Stimulated activated CD8-positive, alpha-beta memory T cell treated with anti-CD3 and anti-CD28 coated beads, Interleukin-7, amount 100 ng/mL, for 24 hours (primary cell): ENCODE measurements around the gene PRDM11.
"Not testable (repeated sequence)": the region's sequence is repeated elsewhere in the genome, so short reads cannot be mapped to it uniquely, and the experiment has no call there.

Experiments used
- DNase-seq: peaks from one replicate; pipeline ENCODE4 v3.0.0-alpha.2; 2020; ENCODE audit warnings: low read depth

PRDM11 gene

DNA sequence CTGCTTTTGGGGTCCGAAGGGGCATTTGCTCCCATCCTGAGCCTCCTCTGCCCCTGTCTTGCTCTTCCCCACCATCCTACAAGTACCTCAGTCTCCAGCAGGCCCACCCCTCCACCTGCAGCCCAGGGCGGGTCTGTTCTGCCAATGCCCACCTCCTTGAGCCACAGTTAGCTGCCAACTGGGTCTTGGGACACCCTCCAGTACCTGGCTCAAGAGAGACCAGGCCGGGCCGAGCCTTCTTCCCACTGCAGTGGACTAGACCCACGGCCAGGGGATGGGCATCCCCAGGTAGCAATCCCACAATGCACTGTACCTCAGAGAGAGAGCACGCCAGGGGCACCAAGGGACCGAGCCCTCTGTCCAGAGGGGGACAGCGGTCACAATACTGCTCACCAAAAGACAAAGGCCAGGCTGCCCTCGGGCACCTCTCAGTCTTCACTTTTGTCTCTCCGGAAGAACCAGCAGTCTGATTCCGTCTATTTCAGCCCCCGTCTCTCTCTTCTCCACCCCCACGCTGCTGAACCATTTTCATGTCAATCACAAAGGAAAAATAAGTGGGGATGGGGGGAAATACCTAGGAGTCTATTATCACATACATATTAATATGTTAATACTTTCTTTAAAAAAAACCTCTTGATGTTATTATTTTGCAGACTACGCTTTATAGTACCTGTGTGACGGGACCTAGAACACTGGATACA is 88.0 kb downstream of the PRDM11 start:
- DNase-seq: no peak

DNA sequence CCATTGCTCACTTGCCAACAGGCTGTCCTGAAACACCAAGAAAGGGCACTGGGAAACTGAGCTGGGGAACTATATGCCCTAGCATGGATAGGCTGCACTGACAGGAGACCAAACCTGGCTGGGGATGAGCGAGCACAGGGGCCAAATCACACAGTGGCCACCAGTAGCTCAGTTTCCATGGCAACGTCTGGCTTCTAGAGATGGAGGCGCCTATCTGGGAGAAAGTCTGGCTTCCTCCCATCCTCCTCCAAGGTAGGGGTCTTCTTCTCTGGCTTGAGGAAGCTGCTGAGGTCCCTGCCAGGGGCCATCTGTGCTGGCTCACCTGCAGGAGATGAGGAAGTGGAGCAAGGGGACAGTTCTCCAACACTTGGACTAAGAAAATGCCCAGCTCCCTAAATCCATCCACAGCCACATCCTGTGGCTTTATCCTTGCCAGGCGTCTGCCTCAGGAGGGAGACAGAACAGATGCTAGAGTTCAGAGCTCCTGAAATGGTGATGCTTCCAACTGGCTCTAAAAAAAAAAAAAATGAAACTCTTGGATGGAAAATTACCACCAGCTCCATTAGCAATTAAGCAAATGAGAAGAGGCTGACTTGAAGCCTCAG is 91.4 kb downstream of the PRDM11 start:
- no peak for DNase-seq

DNA sequence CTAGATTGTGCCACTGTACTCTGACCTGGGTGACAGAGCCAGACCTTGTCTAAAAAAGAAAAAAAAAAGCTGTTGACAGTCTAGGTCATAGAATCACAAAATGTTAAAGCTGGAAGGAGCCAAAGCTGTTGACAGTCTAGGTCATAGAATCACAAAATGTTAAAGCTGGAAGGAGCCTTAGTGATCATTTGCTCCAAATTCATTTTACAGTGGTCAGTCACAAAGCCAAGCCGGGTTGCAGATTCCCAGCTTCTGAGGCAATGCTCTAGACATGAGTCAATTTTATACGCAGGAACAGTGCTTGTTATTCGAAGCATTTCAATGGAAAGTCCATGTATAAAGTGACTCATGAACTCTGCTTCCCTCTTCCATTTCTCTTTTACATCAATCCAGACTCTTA is 92.3 kb downstream of the PRDM11 start:
- DNase-seq: no peak

DNA sequence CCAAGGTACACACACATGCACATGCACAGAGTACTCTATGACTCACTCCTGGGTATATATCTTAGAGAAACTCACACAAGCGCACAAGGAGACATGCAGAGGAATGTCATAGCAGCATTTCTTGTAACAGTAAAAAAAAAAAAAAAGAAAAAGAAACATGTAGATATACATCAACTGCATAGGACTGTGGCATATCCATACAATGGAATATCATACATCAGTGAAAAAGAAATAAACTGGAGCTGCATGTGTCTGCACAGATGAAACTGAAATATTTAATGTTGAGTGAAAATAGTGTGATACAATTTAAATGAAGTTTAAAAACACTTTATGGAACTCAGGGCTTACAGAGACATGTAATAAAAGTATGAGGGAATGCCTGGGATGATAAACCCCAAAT is 93.3 kb downstream of the PRDM11 start:
- no peak for DNase-seq

DNA sequence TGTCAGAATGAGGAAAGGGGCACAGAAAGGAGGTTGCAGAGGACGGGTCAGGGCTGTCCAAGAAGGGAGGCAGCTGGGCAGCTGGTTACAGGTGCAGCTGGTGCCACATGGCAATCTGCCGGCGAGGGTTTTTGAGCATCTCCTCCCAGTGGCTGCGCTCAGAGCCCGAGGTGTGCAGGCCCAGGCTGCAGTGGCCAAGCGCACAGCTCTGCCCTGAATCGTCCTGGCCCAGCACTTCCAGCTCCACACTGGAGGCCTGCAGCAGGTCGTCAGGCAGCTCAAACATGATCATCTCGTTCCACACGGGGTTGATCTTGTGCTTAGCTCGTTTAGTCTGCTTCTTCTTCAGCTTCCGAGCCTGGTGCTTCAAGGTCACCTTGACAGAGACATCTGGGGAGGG is 97.5 kb downstream of the PRDM11 start:
- DNase-seq: no peak

DNA sequence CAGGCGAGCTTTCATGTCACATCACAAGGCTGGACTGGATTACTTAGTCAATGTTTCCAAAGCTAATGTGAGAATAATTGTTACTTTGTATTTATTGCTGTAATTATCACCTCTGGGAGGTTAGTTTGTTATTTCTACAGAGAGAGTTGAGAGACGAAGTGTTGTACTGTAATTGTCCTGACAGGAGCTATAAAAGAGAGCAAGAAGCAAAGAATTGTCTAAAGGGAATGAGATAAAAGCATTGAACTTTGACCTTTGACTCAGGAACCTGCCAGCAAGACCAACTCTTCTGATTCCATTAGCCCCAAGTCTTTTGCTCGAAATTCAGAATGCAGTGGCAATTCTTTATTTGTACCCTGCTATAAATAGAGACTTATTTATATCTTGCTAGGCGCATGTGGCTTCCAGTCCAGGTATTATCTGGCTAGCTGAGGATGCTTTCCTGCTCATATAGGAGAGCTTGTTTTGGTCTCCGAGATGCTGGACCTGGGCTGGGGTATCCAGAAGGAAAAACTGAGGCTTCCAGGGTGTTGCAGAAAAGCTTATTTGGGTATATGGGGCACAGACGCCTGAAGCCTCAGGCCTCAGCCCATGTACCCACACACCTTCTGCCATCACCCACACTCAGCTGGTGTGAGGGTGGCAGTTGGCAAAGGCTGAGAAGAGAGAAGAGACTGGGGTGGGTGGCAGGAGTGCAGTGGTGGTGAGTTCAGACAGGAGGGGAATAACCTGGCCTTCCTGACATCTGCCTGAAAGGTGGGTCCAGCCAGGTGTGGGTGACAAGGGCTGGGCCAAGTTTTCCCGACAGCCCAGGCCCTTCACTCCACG is 99.0 kb downstream of the PRDM11 start:
- no peak for DNase-seq

DNA sequence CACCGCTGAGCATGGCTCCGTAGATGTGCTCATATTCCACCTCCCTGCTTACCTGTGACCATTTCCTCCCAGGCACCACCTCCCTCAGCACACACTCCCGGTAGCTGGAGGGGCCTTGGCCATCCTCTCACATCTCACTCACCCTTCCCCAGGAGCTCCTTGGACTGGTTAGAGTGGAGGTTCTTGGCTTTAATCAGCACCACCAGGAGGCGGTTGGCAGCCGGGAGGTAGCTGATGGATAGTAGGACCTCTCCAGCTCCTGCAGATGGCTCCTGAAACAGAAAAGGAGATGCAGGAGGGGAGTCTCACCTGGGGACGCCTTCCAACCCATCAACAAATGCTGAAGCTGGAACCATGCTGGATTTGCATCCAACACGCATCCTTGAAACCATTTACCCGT is 99.8 kb downstream of the PRDM11 start:
- DNase-seq: no peak

DNA sequence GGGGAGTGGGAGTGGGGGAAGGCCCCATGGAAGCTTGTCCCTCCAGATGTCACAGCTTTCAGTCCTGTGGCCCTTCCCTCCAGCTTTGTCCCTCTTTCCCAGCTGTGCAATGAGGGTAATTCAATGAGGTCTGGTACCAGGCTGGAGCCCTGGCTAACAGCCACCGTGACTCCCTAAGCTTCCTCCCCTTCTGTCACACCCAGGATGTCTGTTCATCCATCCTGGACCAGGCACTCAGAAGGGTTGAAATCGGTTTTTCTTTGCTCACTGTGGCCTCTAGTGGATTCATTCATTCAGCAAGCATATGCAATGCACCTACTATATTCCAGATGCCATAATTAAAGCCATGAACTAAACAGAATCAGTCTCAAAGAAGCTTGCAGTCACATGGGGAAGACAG is 101.0 kb downstream of the PRDM11 start:
- no peak for DNase-seq

DNA sequence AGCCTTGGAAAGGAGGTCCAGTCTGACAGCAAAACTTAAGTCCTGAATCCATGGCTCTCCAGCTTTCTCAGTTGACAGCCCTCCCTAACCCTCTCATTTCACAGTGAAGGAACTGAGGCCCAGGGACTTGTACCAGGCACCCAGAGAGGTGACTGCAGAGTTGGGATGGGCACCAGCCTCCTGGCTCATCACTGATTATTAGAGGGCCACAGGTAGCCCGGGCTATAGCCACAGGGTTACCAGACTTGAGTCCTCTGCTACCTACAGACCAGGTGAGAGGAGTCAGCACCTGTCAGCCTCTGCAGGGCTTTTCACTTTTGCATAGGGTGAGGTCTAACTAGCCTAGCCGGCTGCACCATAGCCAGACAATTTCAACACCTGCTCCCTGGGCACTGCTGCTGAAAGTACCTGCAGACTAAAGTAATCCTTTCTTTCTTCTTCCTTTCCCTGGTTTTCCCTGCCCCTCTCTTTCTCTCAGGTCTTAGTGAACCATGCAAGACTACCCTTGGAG is 102.1 kb downstream of the PRDM11 start:
- DNase-seq: no peak

DNA sequence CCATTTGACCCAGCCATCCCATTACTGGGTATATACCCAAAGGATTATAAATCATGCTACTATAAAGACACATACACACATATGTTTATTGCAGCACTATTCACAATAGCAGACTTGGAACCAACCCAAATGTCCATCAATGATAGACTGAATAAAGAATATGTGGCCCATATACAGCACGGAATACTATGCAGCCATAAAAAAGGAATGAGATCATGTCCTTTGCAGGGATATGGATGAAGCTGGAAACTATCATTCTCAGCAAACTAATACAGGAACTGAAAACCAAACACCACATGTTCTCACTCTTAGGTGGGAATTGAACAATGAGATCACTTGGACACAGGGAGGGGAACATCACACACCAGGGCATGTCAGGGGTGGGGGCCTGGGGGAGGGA is 102.9 kb downstream of the PRDM11 start:
- not testable (repeated sequence) for DNase-seq

DNA sequence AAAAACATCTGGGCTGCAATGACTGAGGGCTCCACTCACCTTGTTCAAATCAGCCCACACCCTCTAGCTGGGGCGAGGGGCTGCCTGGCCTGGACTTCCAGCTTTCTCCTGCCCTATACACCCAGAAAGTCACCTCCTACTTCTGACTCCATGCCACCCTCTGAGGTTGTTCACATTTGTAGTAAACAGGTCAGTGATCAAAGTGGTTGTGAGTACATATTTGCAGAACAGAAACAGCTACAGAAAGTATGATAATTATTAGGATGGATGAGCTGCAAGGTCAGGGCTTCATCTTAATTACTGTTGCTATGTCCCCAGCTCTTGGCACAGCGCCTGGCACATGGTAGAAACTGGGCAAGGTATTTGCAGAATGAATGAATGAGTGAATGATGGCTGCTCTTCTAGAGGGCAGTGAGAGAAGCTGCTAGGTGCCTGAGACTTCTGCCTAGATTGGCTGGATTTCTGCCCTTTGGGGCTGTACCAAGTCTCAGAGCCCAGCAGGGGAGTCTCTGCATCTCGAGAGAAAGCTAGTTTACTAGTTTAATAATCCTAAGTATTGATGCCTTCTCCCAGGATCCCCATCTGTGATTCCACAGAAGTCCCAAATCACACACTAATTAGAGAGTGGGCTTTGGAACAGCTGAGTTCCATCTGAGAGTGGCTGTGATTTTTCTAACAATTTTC is 103.7 kb downstream of the PRDM11 start:
- DNase-seq: no peak

DNA sequence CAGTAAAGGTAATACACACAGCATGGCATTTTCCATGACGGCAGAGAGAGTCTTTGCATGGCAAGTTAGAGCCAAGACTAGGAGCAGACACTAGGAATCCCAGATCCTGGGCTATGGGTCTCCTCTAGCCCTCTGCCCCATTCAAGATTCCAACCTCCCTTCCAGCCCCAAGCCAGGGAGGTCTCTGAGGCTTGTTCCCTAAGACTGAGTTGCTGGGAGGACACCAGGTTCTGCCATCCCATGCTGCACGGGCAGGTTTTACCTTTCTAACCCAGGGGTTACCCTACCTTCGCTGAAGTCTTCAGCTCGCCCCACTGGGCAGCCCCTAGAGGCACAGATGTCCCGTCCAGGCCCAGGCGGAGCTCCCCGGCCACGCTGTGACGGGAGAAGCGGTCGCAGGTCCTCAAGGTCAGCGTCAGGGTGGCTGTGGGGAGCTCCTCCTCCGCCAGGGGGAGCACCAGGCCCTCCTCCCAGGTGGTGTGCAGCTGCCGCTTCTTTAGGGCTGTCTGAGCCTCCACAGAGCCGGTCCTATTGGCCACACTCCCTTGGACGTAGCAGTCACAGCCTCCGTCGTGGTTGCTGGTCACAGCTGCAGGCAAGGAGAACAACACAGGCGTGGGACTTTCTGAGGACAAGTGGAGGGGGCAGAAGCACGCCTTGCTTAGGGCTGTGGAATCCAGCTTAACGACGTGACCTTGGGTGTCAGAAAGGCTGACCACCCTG is 105.9 kb downstream of the PRDM11 start:
- DNase-seq: no peak

DNA sequence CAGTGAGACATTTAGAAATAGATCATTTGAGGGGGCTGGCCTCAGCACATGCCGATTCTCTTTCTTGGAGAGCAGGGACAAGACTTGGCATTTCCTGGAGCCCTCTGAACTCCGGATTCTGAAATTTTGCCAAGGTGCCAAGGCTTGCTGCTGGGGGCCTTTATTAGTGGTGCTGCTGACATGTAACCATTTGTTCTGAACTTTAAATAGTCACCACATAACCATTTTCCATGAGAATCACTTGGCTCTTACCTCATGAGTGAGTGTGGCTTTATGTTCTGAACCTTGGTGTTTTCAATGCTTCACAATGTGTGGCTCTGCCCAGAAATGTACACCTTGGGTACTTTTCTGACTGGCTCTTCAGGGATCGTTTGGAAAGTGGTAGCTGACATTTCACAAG is 106.4 kb downstream of the PRDM11 start:
- no peak for DNase-seq

DNA sequence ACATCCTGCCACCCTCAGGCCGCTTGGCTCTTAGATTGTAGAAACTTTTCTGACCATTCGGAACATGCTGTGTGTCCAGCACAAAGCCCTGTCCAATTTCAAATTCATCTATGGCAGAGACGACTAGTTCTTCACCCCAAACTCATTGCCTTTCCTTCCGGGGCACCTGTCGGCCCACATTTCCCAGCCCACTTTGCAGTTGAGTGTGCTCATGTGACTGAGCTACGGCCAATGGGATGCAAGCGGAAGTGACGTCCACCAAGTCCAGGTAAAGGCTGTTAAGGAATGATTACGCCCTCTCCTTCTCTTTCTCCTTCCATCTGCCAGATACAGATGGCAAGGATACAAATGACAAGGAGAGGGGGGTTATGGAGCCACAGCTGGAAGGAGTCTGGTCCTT is 107.2 kb downstream of the PRDM11 start:
- DNase-seq: no peak

DNA sequence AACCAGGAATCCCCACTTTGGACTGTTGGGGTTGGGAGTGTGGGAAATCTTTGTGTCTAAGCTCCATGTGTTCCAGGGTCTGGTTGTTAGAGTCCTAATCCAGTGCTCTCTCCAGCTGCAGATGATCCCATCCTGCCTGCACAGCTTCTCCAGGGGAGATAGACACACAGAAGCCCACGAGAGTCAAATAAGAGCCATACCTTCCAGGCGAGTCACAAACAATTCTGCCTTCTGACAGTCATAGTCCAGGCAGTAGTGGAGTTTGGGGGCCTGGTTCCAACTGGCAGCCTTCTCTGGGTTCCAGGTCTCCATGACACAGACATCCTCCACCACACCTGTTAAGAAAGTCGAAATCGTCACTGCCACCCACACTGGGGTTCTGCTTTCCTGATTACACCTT is 107.6 kb downstream of the PRDM11 start:
- DNase-seq: no peak

DNA sequence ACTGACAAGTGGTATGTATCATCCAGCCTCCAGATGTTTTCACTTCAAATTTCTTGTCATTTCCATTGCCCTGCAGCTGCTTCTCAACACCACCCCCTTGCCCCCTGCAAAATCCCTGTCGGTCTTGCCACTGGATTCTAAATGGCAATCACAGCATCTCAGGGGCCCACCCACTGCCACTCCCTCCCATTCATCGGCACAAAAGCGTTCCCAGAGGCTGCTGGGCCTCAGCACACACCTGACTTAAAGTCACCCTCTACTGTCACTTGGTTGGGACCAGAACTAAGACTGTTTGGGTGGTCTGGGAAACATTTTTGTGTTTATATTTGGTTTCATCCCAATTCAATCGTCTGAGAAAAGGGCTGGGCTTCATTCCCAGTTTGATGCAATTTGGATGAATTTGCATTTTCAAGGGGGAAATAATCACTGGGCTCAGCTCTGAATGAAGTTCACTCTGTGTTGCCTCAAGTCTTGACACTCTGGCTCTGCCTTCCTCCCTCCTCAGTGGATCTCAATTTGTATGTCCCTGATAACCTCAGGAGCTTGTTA is 112.6 kb downstream of the PRDM11 start:
- no peak for DNase-seq

DNA sequence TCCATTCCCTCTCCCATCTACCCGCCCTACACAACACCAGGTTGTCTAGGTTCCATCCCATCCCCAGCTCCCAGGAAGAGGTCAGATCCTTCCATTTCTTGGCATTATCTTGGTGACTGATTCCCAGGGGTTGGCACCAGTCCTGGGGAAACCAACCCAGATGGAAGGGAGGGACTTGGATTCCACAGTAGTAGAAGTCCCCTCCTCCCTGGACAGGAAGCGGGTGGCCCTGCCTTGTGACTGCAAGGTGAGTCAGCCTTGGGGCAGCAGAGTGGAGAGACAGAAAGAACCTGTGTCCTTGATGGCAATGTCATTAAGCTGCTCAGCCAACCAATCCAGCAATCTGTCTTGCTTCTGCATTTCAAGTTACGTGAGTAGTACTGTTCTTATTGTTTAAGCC is 113.2 kb downstream of the PRDM11 start:
- DNase-seq: no peak

DNA sequence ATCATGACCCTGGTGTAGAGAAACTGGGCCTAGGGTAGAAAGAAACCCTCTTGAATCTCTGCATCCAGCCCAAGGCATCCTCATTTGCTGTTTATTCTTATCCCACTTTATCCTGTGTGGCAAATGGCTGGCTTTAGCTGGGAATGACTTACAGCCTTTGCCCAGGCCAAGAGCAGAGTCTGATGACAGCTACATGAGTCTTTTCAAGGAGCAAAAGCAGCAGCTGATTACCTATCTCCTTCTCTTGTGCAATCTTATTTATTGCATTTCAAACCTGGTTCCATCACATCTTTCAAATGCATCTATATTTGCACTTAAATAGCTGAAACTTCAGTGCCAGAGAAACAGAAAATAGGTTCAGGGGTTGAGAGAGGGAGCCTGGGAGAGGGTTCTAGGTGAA is 113.6 kb downstream of the PRDM11 start:
- DNase-seq: no peak

DNA sequence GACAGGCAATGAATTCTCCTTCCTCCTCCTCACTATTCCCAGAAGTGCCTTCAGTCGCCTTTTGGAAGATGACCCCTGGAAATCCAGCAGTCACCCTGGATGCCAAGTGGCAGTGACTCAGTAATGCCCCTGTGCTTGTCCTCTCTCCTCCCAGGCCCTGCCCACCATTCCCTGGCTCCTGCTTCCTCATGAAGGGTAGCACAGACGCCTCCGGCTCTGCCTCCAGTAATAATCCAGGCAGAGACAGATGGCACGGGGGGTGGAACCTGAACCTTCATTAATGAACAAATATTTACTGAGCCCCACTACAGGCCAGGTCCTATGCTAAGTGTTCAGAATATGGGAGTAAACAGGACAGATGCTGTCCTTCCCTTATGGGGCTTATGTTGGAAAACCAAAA is 116.5 kb downstream of the PRDM11 start:
- no peak for DNase-seq

DNA sequence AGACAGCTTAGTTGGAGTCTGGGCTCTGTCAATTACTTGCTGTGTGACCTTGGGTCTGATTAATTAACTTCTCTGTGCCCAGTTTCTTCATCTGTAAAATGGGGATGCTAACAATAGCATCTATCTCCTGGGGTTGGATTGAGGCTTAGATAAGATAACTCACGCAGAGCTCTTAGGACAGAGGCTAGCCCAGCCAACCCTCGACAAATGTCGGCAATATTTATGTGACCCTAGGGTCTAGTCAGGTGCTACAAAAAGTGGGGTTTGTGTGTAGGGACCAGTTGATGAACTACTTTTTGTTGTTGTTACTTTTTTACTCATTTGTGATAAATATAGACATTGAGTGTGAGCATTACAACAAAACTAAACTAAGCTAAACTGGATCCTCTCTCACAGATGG is 117.3 kb downstream of the PRDM11 start:
- no peak for DNase-seq

DNA sequence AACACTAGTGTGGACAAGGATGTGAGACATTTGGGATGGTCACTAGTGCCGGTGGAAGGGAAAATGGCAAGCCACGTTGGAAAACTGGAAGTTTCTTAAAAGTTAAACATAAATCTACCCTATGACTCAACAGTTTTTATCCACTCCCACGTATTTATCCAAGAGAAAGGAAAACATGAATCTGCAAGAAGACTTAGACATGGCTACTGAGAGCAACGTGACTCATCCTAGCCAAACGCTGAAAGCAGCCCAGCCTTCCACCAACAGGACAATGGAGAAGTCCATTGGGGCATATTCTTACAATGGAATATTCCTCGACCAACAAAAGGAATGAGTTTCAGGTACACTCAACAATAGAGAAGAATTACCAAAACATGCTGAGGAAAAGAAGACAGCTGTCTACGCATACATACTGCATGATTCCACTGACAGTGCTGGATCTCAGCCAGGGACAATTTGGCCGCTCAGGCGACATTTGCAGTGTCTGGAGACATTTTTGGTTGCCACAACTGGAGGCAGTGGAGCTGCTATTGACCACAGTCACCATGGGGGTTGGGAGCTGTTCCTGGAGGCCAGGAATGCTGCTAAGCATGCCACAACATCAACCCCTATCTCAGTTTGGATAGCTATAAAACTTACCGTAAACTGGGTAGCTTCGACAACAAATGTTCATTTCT is 118.5 kb downstream of the PRDM11 start:
- DNase-seq: no peak
